Mucosa of rectum (tissue), 2 donors: ENCODE data around the gene USP47.

Source experiments
- H3K27ac ChIP-seq, 2 donors: one replicate each; pipeline ENCODE4 v1.7.0; 2013; ENCODE audit warnings: inconsistent platforms in 2 of 2, low read depth in 2 of 2, low read length in 2 of 2
- H3K27me3 ChIP-seq, 2 donors: one replicate each; pipeline ENCODE4 v1.7.0; 2013; ENCODE audit warnings: low read length in 2 of 2; ENCODE audit not compliant: control insufficient read depth in 2 of 2, insufficient read depth in 2 of 2
- H3K36me3 ChIP-seq, 2 donors: one replicate each; pipeline ENCODE4 v1.7.0; 2013; ENCODE audit warnings: low read length in 2 of 2; ENCODE audit not compliant: control insufficient read depth in 2 of 2, insufficient read depth in 2 of 2
- H3K4me1 ChIP-seq, 2 donors: one replicate each; pipeline ENCODE4 v1.7.0; 2013; ENCODE audit warnings: low read length in 2 of 2, mild to moderate bottlenecking in 1 of 2; ENCODE audit not compliant: control insufficient read depth in 2 of 2, insufficient read depth in 2 of 2
- H3K4me3 ChIP-seq, 2 donors: one replicate each; pipeline ENCODE4 v1.7.0; 2013; ENCODE audit warnings: low read length in 2 of 2
- H3K9ac ChIP-seq, 2 donors: one replicate each; pipeline ENCODE4 v1.7.0; 2013; ENCODE audit warnings: low read length in 2 of 2, low read depth in 1 of 2, mild to moderate bottlenecking in 1 of 2
- H3K9me3 ChIP-seq, 2 donors: one replicate each; pipeline ENCODE4 v1.7.0; 2013; ENCODE audit warnings: low read length in 2 of 2; ENCODE audit not compliant: control insufficient read depth in 2 of 2
- donor health status: healthy.
- donor health status: Normal muscosa, but diverticular disease.

Gene USP47

GRCh38 chr11:11810764-11811726 is 30.7 kb upstream of the USP47 start:
- no peak overlapping the region for H3K4me3 ChIP-seq
- H3K4me1 ChIP-seq: no peaks in the 10 kb centered on the region
- H3K36me3 ChIP-seq: no peaks in the 10 kb centered on the region
- H3K27ac ChIP-seq: no peak overlapping the region
- H3K9me3 ChIP-seq: no peaks in the 10 kb centered on the region
- no peak overlapping the region for H3K9ac ChIP-seq
- no peaks in the 10 kb centered on the region for H3K27me3 ChIP-seq

GRCh38 chr11:11813288-11813962 is 28.3 kb upstream of the USP47 start:
- Histone ChIP-seq H3K36me3 (no peaks in the 10 kb centered on the region), H3K4me1 (no peaks in the 10 kb centered on the region), H3K27ac (no peak overlapping the region), H3K9me3 (no peaks in the 10 kb centered on the region), H3K4me3 (no peak overlapping the region), H3K27me3 (no peaks in the 10 kb centered on the region), H3K9ac (no peak overlapping the region)

DNA sequence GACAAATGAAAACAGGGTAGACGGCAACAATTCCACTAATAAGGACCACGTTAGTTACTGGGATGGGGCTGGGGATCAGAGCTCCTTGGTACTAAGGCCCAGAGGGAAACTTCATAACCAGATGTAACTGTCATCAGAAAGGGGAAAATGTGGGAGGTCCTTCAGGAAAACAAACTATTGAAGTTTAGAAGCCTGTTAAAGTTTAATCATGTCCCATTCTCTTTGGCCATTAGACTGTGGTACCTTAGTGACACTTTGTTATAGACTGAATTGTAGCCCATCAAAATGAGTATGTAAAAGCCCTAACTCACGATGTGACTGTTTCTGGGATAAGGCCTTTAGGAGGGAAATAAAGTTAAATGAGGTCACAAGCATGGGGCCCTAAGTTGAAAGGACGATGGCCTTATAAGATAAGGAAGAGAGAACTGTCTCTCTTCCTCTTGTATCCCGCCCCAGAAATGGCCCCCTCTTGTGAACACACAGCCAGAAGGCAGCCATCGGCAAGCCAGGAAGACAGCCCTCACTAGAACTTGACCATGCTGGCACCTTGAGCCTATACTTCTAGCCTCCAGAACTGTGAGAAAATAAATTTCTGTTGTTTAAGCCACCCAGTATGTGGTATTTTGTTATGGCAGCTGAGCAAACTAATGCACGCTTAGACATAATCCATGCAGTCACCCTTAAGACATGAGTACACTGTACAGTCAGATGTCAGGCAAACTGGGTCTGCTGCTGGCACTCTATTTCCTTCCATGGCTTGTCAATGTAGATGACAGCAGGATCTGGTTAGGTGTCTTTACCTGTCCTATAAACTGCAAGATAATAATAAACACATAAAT is 26.9 kb upstream of the USP47 start:
- no peak overlapping the region for H3K27ac ChIP-seq
- no peaks in the 10 kb centered on the region for H3K27me3 ChIP-seq

GRCh38 chr11:11816511-11817314 is 25.1 kb upstream of the USP47 start:
- H3K4me1 ChIP-seq: no peaks in the 10 kb centered on the region
- no peak overlapping the region for H3K27ac ChIP-seq
- no peak overlapping the region for H3K9ac ChIP-seq
- H3K36me3 ChIP-seq: no peaks in the 10 kb centered on the region
- H3K27me3 ChIP-seq: no peaks in the 10 kb centered on the region
- H3K9me3 ChIP-seq: no peaks in the 10 kb centered on the region
- H3K4me3 ChIP-seq: no peak overlapping the region

More for the DNA sequence above, 26.9 kb upstream of the USP47 start:
- no peak overlapping the region for H3K9ac ChIP-seq
- H3K36me3 ChIP-seq: no peaks in the 10 kb centered on the region
- H3K4me1 ChIP-seq: no peaks in the 10 kb centered on the region
- no peaks in the 10 kb centered on the region for H3K9me3 ChIP-seq
- no peak overlapping the region for H3K4me3 ChIP-seq

DNA sequence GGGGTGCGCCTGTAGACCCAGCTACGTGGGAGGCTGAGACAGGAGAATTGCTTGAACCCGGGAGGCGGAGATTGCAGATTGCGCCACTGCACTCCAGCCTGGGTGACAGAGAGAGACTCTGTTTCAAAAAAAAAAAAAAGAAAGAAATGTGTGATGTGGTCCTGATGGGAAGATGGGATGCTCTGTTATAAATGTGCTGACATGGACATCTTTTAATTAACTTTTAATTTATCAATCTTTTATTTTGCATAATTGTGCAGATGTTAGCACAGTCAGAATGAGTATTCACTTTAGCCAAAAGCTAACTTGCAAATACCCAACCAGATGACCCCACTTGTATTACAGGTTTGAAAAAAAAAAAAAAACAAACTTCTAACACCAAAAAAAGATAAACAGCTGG is 23.8 kb upstream of the USP47 start:
- no peaks in the 10 kb centered on the region for H3K9me3 ChIP-seq
- H3K4me3 ChIP-seq: no peak overlapping the region
- no peaks in the 10 kb centered on the region for H3K4me1 ChIP-seq
- no peak overlapping the region for H3K27ac ChIP-seq
- no peak overlapping the region for H3K9ac ChIP-seq
- H3K27me3 ChIP-seq: no peaks in the 10 kb centered on the region
- no peaks in the 10 kb centered on the region for H3K36me3 ChIP-seq

GRCh38 chr11:11818529-11819121 is 23.1 kb upstream of the USP47 start:
- H3K9me3 ChIP-seq: no peaks in the 10 kb centered on the region
- H3K4me3 ChIP-seq: no peak overlapping the region
- no peak overlapping the region for H3K9ac ChIP-seq
- H3K27ac ChIP-seq: no peak overlapping the region
- H3K36me3 ChIP-seq: no peaks in the 10 kb centered on the region
- no peaks in the 10 kb centered on the region for H3K4me1 ChIP-seq
- H3K27me3 ChIP-seq: no peaks in the 10 kb centered on the region

- Histone ChIP-seq H3K27me3 (no peaks in the 10 kb centered on the region), H3K4me3 (no peak overlapping the region), H3K9me3 (no peaks in the 10 kb centered on the region), H3K27ac (no peak overlapping the region), H3K4me1 (no peaks in the 10 kb centered on the region), H3K9ac (no peak overlapping the region), H3K36me3 (no peaks in the 10 kb centered on the region)
Observed at GRCh38 chr11:11821899-11822298, 19.9 kb upstream of the USP47 start.

GRCh38 chr11:11822946-11823345 is 18.8 kb upstream of the USP47 start:
- H3K36me3 ChIP-seq: no peaks in the 10 kb centered on the region
- no peak overlapping the region for H3K4me3 ChIP-seq
- H3K4me1 ChIP-seq: no peaks in the 10 kb centered on the region
- no peaks in the 10 kb centered on the region for H3K9me3 ChIP-seq
- H3K9ac ChIP-seq: no peak overlapping the region
- no peak overlapping the region for H3K27ac ChIP-seq
- H3K27me3 ChIP-seq: no peaks in the 10 kb centered on the region

DNA sequence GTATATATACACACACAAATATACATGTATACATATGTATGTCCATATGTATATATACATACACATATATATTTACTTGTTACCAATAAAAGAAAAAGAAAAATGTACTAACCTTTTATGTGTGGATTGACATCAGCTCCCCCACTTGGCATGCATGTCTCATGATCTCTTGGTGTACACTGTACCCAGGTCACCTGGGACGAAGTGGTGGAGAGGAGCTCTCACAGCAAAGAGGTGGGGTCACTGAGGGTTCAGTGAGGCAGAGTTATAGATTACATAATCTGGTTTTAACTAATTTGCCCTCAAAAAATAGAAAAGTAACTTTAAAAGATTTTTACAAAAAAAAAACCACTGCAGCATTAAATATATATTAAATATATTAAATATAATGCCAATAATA is 15.5 kb upstream of the USP47 start:
- Histone ChIP-seq H3K9me3 (no peaks in the 10 kb centered on the region), H3K4me3 (no peak overlapping the region)

More for the DNA sequence above, 15.5 kb upstream of the USP47 start:
- H3K27ac ChIP-seq: no peak overlapping the region
- H3K9ac ChIP-seq: no peak overlapping the region
- H3K36me3 ChIP-seq: no peaks in the 10 kb centered on the region
- no peaks in the 10 kb centered on the region for H3K4me1 ChIP-seq
- no peaks in the 10 kb centered on the region for H3K27me3 ChIP-seq
